DOHH2 (cell line): ENCODE data around the gene SH3RF3.

ENCODE experiments used
- EZH2phosphoT487 ChIP-seq: fragments of 200-600 bp; sonication (generic); IDR thresholded peaks from 2 replicates; pipeline ENCODE4 v1.6.1; 2017; ENCODE audit warnings: borderline replicate concordance, mild to moderate bottlenecking, antibody characterized with exemption, low read length, moderate library complexity, mixed read lengths
- TF ChIP-seq, protein P1 (sequence below): fragments of 200-600 bp; sonication (generic); IDR thresholded peaks from one replicate; pipeline ENCODE4 v1.5.1; 2014; ENCODE audit warnings: antibody characterized with exemption, mild to moderate bottlenecking, low read depth, low read length; ENCODE audit not compliant: poor library complexity, severe bottlenecking

DNA sequence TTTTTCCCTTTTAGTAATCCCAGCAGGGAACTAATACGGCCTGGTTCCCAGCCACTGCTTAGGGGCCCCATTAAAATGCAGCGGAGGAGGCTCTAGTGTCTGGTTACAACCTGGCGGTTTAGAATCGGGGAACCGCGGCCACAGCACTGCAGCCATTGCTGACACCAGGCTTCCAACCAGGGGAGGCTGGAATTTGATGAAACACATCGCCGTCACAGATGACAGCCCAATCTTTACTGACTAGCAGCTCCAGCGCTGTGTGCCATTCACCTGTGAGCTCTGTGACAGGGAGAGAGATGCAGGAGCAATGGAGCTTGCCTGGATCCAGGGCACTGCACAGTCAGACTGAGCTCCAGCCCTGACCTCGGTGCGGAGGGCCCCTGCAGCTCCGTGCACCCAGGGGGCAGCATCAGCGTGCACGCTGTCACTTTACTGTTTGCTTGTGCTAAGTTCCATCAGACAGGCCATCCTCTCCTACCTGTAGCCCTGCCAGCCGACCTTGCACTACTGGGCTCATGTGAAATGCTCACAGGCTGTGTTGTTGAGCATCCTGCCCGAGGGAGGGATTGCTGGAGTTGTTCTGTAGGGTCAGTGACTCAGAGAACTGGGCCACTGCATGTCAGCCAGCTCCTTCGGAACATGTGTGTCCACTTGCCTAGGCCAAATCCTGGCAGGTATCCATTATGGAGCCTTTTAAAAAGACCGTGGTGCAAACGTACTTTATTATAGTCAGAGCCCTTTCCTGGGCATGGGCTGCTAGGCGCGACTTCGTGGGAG, 281.2 kb downstream of the SH3RF3 start:
- TF ChIP-seq, protein P1, sequence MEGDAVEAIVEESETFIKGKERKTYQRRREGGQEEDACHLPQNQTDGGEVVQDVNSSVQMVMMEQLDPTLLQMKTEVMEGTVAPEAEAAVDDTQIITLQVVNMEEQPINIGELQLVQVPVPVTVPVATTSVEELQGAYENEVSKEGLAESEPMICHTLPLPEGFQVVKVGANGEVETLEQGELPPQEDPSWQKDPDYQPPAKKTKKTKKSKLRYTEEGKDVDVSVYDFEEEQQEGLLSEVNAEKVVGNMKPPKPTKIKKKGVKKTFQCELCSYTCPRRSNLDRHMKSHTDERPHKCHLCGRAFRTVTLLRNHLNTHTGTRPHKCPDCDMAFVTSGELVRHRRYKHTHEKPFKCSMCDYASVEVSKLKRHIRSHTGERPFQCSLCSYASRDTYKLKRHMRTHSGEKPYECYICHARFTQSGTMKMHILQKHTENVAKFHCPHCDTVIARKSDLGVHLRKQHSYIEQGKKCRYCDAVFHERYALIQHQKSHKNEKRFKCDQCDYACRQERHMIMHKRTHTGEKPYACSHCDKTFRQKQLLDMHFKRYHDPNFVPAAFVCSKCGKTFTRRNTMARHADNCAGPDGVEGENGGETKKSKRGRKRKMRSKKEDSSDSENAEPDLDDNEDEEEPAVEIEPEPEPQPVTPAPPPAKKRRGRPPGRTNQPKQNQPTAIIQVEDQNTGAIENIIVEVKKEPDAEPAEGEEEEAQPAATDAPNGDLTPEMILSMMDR: no peak
- TF ChIP-seq EZH2phosphoT487: no peak
